ENCODE data around the gene TBC1D7. TPM values are rescaled to one million over a fixed set of nuclear protein-coding genes. Genes with fewer than 3 reads are reported as not detected.

TBC1D7 gene
- total RNA-seq, 2 experiments from 2014 or later, result 20.2 to 20.6 TPM

- no peak for DNase-seq
Observed at GRCh38 chr6:13280254-13280653, 48.1 kb downstream of the TBC1D7 start.

GRCh38 chr6:13278991-13279390 is 49.3 kb downstream of the TBC1D7 start:
- H3K4me3 Mint-ChIP-seq, result no peak overlapping the region
- no peaks in the 10 kb centered on the region for H3K27me3 Mint-ChIP-seq
- H3K4me1 Mint-ChIP-seq, result peaks cover 15% of the 10 kb centered on the region
- peaks cover 6% of the 10 kb centered on the region for H3K36me3 Mint-ChIP-seq
- H3K9me3 Mint-ChIP-seq, result peaks cover 2% of the 10 kb centered on the region
- H3K27ac Mint-ChIP-seq, result no peak overlapping the region
- DNase-seq, result no peak

More at GRCh38 chr6:13280254-13280653, 48.1 kb downstream of the TBC1D7 start:
- Mint-ChIP-seq H3K36me3 (peaks cover 6% of the 10 kb centered on the region), H3K27ac (no peak overlapping the region), H3K27me3 (no peaks in the 10 kb centered on the region), H3K4me3 (no peak overlapping the region), H3K4me1 (peaks cover 5% of the 10 kb centered on the region), H3K9me3 (peaks cover 2% of the 10 kb centered on the region)

- peaks cover 22% of the 10 kb centered on the region for H3K4me1 Mint-ChIP-seq
- no peak overlapping the region for H3K27ac Mint-ChIP-seq
- H3K27me3 Mint-ChIP-seq, result no peaks in the 10 kb centered on the region
- peak; percentile 34 for DNase-seq
- no peaks in the 10 kb centered on the region for H3K9me3 Mint-ChIP-seq
- peaks cover under 1% of the 10 kb centered on the region for H3K36me3 Mint-ChIP-seq
- no peak overlapping the region for H3K4me3 Mint-ChIP-seq
Observed at GRCh38 chr6:13278164-13278563, 50.2 kb downstream of the TBC1D7 start.

- Mint-ChIP-seq H3K4me3 (no peak overlapping the region), H3K36me3 (no peaks in the 10 kb centered on the region), H3K27me3 (no peaks in the 10 kb centered on the region), H3K4me1 (peaks cover 30% of the 10 kb centered on the region), H3K27ac (no peak overlapping the region), H3K9me3 (no peaks in the 10 kb centered on the region)
- no peak for DNase-seq
Observed at GRCh38 chr6:13277231-13277630, 51.1 kb downstream of the TBC1D7 start.

DNA sequence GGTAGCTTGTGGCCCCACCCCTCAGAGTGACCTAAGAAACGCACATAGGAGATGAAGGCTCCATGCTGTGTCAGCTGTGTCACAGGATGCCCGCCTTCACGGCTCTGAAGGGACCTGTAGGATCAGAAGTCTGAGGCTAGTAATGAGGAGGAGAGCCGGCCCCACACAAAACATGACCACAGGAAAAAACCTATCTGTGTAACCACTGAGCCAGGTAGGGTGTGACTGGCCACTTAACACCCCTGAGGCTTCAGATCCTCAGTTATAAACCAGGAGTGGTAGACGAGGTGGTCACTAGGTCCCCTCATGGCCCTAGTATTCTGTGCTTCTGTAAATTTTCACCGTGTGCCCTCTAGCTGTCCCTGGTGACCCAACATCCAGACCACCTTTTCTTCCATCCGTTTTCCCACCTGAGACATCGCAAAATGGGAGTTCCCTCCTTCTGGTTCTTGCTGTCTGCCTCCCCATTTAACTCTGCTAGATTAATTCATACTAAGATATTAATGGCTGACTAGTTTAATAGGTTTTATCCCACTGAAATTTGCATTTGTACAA is 52.8 kb downstream of the TBC1D7 start:
- no peaks in the 10 kb centered on the region for H3K9me3 Mint-ChIP-seq

DNA sequence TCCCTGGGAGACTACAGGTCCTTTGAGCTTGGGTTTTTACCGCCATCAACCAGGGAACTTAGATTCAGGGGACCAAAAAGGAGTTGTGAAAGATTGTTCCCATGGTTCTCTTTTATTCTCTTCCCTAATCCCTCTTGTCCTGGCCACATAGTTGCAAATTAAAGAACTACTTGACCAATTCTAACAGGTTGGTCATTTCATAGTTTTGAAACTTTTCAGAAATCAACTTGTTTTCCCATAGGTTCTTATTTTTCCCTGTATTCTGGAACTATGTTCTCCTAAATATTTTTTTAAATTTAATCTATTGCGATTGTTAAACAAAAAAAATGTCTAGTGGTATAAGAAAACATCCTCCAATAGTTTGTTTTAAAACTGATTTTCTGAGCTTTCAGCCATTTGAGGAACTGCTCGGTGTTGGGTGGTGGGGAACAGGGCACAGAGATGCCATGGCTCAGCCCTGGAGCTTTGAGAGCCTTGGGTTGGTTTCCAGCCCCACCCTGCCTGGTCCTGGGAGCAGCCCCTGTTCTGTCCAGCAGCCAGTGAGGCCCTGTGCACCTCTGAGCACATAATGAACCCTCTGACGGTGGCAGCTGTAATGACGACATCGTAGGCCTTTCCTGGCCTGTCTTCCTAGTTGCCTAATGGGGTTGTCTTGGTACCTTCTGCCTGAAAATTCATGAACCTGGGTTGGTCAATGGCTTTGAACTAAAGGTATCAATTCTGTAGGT is 53.5 kb downstream of the TBC1D7 start:
- DNase-seq, result no peak
- H3K27me3 Mint-ChIP-seq, result no peaks in the 10 kb centered on the region
- H3K4me1 Mint-ChIP-seq, result peaks cover 29% of the 10 kb centered on the region
- H3K27ac Mint-ChIP-seq, result no peak overlapping the region
- peak overlapping the region; percentile 34 for H3K4me3 Mint-ChIP-seq
- H3K9me3 Mint-ChIP-seq, result no peaks in the 10 kb centered on the region
- no peaks in the 10 kb centered on the region for H3K36me3 Mint-ChIP-seq

More for the DNA sequence above, 52.8 kb downstream of the TBC1D7 start:
- Mint-ChIP-seq H3K4me3 (no peak overlapping the region), H3K27me3 (no peaks in the 10 kb centered on the region), H3K27ac (no peak overlapping the region), H3K4me1 (peaks cover 33% of the 10 kb centered on the region), H3K36me3 (no peaks in the 10 kb centered on the region)
- no peak for DNase-seq

DNA sequence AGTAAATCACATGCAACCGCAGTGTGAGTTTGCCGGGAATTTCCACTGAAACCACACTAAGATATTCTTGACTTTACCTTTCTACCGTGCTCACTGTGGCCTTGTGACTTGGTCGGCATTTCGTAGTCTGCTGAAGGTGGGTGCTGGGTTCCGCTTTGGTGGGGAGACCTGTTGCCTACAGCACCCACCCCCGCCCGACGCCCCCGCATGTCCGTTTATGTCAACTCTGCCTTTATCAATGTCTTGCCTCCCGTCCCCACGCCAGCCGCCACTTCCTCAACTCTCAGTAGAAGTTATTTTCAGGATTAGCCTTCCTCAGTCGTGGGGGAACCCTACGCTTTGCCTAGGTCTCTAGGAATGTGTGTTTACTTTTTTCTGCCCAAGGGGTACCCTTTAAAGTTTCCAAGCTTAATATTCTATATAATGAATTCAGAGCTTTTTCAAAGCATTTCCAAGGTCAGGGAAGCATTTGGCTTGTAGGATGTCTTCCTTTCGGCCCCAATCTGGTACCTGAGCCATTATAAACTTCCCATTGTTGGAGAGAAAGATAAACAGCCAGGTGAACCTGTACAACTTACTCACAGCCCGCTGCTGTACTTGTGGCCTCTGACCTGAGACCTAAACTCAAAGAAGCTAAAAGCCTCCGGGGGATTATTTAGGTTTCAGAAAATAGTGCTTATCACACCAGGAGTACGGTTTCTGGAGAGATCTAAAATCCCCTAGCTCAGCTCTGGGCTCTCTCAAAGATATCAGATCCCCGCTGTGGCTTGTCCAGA is 54.2 kb downstream of the TBC1D7 start:
- H3K27me3 Mint-ChIP-seq, result no peaks in the 10 kb centered on the region

GRCh38 chr6:13273202-13273930 is 55.0 kb downstream of the TBC1D7 start:
- H3K27me3 Mint-ChIP-seq, result no peaks in the 10 kb centered on the region
- H3K9me3 Mint-ChIP-seq, result no peaks in the 10 kb centered on the region
- H3K4me3 Mint-ChIP-seq, result peak overlapping the region; percentile 40
- no peaks in the 10 kb centered on the region for H3K36me3 Mint-ChIP-seq
- DNase-seq, result no peak
- peaks cover 29% of the 10 kb centered on the region for H3K4me1 Mint-ChIP-seq
- H3K27ac Mint-ChIP-seq, result no peak overlapping the region

More for the DNA sequence above, 54.2 kb downstream of the TBC1D7 start:
- Mint-ChIP-seq H3K27ac (peak overlapping the region; percentile 70), H3K4me3 (peak overlapping the region; percentile 42), H3K36me3 (no peaks in the 10 kb centered on the region), H3K4me1 (peaks cover 29% of the 10 kb centered on the region), H3K9me3 (no peaks in the 10 kb centered on the region)
- DNase-seq, result peak; percentile 60

DNA sequence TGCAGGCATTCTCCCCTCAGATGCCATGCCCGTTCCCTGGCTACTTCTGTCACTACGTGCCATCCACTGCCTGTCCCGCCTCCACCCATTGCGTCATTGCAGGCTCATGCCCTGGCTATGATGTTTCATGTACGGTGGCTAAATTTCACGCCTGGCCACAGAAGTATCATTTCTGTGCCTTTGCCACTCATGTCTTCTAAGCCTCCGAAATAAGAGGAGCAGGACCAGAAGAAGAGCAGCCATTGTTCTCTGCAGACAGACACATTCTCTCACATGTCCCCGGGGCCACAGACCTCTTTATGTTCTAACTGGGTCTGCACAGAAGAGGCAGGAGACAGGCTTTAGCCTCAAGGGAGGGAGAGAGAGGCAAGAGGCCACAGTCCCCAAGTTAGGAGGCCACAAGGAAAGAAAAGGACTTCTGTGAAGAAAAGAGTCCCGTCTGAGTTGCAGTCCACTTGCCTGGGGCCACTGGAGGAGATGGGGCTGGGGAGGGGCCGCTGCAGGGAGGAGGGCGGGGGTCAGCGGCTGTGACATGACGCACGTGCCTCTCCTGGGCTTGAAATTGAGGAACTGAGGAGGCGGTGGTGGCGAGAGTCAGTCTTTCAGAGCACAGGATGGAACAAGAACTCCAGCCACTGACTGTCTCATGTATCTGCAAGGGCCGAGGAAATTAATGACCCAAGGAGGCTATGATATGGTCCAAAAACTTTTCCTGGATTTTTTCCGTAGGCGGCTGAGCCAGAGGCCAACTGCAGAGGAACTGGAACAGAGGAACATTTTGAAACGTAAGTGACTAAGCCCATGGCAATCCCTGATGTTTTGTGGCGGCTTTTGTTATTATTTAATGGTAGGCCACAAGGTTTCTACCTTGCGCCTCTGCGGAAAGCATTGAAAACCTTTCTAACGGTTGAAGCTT is 55.9 kb downstream of the TBC1D7 start:
- Mint-ChIP-seq H3K27ac (peak overlapping the region; percentile 60), H3K27me3 (no peaks in the 10 kb centered on the region), H3K4me1 (peaks cover 29% of the 10 kb centered on the region), H3K36me3 (no peaks in the 10 kb centered on the region), H3K9me3 (no peaks in the 10 kb centered on the region), H3K4me3 (no peak overlapping the region)
- DNase-seq, result no peak

DNA sequence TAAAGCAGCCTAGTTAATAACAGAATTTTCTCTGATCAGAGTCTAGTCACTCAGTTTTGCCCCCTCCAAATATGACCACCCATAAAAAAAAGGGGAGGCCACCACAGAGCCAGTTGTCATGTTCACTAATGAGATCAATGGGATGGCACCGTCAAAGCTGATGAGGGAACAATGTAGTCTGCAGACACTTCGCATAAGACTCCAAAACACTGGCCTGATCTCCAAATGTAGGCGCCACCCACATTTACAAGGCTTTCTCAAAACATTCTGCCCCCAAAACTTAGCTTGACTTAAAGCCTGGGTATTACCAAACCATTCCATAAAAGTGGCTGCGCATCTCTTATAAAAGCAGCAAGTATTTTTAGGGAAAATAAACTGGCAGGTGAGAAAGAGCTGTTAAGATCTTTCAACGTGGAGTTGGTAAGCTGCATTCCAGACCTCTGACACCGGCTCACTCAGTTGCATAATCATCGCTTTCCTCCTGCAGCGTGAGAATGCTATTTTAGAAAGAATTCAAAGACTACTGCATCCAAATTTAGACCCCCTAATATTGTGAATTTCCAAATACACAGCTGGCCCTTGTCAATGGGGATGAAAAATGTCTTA is 59.3 kb downstream of the TBC1D7 start:
- Mint-ChIP-seq H3K36me3 (no peaks in the 10 kb centered on the region), H3K4me1 (peaks cover 18% of the 10 kb centered on the region), H3K4me3 (no peak overlapping the region), H3K27ac (no peak overlapping the region), H3K27me3 (no peaks in the 10 kb centered on the region), H3K9me3 (no peaks in the 10 kb centered on the region)
- no peak for DNase-seq

DNA sequence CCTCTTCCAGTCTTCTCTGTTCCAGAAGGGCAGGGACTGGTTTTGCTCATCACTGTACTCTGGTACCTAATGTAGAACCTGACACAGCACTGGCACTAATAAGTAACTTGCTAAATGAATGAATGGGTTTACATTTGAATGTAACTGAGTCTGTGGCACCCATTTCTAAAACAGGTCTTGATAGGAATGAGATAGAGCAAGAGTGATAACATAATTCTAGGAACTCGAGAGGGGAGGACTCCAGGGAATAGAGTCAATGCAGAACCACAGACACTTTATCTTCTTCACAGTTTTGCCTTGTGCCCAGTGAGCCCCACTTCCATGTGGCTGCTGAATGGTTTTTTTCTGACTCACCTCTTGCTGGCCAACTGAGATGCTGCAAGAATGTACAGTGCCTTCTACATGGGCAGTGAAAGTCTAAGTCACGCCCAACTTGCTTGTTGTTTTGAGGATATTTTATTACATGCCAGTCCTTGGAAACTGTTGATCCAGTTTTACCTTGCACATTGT is 61.1 kb downstream of the TBC1D7 start:
- Mint-ChIP-seq H3K36me3 (no peaks in the 10 kb centered on the region), H3K9me3 (no peaks in the 10 kb centered on the region), H3K4me1 (peaks cover 2% of the 10 kb centered on the region), H3K27me3 (no peaks in the 10 kb centered on the region), H3K4me3 (no peak overlapping the region), H3K27ac (no peak overlapping the region)
- no peak for DNase-seq

GRCh38 chr6:13263669-13264068 is 64.7 kb downstream of the TBC1D7 start:
- Mint-ChIP-seq H3K4me1 (peaks cover 8% of the 10 kb centered on the region), H3K9me3 (no peaks in the 10 kb centered on the region), H3K27ac (no peak overlapping the region), H3K36me3 (no peaks in the 10 kb centered on the region), H3K4me3 (no peak overlapping the region), H3K27me3 (no peaks in the 10 kb centered on the region)
- no peak for DNase-seq

DNA sequence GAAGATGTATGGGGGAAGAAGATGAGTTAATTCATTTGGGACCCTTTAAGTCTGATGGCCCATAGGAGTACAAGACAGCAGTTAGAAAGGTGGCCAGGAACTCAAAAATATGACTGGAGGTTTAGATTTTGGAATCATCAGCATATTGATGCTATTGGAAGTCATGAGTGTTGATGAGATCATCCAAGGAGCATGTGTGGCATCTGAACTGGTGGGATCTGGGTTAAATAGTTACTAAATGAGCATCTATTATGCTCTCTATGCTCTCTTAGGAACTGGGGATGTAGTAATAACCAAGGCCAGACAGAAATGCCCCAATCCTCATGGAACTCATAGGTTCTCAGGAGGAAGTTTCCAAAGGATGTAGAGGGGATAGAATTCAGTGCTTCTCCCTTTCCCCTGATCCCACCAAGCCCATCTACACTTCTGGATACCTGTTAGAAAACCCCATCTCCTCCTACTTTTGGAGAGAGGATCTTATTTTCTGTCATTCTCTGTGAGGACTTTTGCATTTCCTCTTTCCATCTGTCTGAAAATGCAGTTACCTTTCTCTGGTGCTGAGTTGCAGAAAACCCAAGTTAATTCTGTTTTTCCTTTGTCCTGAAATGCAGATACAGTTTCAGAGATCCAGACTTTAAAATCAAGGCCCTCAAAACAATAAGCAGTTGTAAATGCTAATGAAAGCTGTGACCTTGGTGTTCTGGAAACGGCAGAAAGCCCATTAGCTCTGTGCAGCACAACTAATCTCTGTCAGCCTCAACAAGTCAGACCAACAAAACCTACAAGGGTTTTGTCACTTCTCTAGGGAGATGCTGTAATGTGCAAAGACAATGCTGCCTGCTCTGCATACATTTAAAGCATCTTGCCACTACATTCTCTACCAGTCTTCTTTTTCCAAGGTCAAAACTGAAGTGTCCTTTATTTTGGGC is 65.8 kb downstream of the TBC1D7 start:
- no peak overlapping the region for H3K27ac Mint-ChIP-seq
- no peaks in the 10 kb centered on the region for H3K27me3 Mint-ChIP-seq
- H3K36me3 Mint-ChIP-seq, result no peaks in the 10 kb centered on the region
- no peak overlapping the region for H3K4me3 Mint-ChIP-seq
- peaks cover 8% of the 10 kb centered on the region for H3K4me1 Mint-ChIP-seq
- H3K9me3 Mint-ChIP-seq, result no peaks in the 10 kb centered on the region
- DNase-seq, result no peak
